HG03575 (cell line): ENCODE results near the gene ZGPAT.
"Not testable (repeated sequence)": the region's sequence is repeated elsewhere in the genome, so short reads cannot be mapped to it uniquely, and the experiment has no call there.

Experiments used
- ATAC-seq: cut with Tn5 transposase; IDR thresholded peaks from one replicate; pipeline ENCODE4 v1.9.1; 2021; ENCODE audit not compliant: unreplicated experiment, insufficient number of reproducible peaks, low FRiP score; ENCODE audit errors: extremely low read depth

The ZGPAT gene, protein sequence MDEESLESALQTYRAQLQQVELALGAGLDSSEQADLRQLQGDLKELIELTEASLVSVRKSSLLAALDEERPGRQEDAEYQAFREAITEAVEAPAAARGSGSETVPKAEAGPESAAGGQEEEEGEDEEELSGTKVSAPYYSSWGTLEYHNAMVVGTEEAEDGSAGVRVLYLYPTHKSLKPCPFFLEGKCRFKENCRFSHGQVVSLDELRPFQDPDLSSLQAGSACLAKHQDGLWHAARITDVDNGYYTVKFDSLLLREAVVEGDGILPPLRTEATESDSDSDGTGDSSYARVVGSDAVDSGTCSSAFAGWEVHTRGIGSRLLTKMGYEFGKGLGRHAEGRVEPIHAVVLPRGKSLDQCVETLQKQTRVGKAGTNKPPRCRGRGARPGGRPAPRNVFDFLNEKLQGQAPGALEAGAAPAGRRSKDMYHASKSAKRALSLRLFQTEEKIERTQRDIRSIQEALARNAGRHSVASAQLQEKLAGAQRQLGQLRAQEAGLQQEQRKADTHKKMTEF

GRCh38 chr20:63707558-63708300 lies at the start of gene ZGPAT, which contains the start of gene ARFRP1:
TSS of gene ZGPAT (plus strand) at chr20:63708039. CDS start at chr20:63708581, 542 bp downstream.
TSS of gene ARFRP1 (minus strand) at chr20:63707976. CDS start at chr20:63707091, 885 bp downstream.
- no peak for ATAC-seq

DNA sequence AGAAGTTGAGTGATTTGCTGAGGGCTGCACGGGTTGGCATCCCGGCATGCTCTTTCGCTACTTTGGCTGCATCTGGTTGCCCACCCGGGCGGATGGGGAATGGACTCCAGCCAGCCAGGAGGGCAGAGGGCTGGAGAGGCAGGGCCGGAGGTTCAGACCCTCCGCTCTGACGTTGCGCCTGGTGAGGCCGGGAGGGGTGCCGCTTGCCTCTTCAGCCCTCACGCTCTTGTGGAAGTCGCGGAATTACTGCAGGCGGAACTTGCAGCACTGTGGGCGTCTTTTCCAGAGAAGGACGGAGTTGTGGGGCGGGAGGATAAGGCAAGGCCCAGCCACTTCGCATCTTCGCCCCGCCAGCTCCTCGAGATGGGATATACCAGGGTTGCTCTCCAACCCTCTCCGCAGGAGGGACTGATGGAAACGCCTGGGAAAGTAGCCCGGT lies 49.1 kb upstream of the ZGPAT start:
- ATAC-seq = no peak

- no peak for ATAC-seq
Observed at GRCh38 chr20:63659370-63659769, 48.5 kb upstream of the ZGPAT start.

- not testable (repeated sequence) for ATAC-seq
Observed at GRCh38 chr20:63660174-63660573, 47.7 kb upstream of the ZGPAT start.

DNA sequence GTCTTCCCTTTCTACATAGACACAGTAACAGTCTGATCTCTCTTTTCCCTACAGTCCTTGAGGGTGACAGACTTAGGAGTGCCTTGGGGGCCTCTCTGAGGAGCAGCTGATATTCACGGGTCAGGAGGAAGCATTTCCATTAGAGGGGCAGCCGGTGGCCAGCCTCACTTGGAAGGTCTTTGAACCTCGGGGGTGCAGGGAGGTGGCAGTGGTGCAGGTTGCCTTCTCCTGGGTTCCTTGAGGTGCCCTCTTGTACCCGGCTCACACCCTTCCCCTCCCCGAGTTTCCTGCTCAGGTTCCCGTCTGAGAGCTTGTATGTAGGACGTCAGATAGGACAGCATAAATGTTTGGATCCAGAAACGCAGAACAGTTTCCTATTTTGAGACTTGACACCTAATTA lies 47.2 kb upstream of the ZGPAT start:
- no peak for ATAC-seq

DNA sequence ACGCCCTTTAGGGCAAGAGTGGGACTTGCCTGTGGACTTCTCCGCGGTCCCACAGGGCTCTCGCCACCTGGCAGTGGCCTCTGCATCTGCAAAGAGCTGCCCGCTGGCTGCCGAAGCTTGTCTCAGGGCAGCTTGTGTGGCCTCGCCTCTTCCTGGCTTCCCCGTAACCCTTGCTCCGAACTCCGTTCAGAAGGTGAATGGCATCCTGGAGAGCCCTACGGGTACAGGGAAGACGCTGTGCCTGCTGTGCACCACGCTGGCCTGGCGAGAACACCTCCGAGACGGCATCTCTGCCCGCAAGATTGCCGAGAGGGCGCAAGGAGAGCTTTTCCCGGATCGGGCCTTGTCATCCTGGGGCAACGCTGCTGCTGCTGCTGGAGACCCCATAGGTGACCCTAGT lies 46.7 kb upstream of the ZGPAT start:
- no peak for ATAC-seq

DNA sequence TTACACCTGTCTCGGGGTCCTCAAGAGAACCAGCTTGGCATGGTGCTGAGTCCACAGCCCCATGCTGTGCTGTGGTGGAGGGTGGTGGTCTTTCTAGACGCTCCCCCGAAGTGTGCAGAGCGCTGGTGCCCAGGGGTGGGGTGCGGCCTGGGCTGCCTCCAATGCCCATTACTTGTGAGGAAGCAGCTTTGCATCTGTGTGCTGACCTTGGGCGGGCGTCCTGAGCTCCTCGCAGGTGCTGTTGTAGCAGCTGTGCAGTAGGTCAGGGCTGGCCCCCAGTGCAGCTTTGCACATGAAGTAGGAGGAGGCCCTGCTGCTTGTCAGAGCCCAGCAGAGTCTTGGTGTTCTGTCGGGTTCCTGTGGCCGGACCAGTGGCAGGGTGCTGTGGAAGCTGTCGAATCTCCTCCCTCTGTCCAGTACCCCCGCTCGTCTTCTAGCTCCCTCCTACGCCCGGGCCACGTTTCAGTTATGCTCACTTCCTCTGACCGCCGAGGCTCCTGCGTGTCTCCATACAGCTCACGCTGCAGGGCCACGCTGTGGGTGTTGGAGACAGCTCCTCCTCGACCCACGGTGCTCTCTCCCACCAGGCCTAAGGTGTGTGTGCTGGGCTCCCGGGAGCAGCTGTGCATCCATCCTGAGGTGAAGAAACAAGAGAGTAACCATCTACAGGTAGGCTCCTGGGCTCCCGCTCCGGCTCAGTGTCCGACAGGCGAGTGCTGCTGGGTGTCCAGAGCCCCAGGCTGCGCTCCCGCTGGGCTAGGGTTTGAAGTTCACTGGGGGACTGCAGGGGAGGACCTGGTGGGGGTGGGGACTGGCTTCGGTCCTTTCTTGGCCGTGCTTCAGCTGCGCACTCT lies 45.7 kb upstream of the ZGPAT start:
- ATAC-seq = no peak

GRCh38 chr20:63662813-63663189 lies 45.0 kb upstream of the ZGPAT start:
- no peak for ATAC-seq

DNA sequence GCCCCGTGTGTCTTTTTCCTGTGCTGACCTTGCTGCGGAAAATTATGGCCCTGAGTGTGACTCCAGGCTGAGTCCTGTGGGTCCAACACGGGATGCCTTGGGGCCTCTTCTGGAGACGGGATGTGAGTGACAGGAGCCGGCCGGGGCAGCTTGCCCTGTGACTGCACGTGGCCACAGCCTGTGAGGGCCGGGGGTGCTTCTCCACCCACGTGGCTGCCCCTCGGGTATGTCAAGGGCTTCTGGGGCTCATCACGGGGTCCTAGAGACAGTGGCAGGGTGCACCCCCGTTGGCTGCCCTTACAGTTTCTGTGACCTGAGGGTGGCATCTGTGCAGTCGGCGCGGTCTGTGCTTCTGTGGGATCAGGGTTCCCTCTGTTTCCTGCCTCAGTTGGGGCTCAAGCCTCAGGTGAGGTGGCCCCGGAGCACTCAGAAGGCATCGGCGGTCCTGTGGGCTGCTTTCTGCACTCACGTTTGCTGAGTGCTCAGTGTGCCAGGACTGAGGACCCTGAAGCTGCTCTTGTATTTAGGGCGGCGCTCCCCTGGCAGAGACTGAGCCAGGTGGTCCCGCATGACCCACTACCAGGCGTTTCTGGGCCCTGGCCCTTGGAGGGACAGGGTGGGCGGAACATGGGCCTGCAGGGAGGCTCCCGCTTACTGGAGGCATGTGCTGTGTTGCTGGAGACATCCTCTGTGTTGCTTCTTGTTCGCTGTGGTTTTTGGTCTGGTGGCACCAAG lies 44.3 kb upstream of the ZGPAT start:
- no peak for ATAC-seq

DNA sequence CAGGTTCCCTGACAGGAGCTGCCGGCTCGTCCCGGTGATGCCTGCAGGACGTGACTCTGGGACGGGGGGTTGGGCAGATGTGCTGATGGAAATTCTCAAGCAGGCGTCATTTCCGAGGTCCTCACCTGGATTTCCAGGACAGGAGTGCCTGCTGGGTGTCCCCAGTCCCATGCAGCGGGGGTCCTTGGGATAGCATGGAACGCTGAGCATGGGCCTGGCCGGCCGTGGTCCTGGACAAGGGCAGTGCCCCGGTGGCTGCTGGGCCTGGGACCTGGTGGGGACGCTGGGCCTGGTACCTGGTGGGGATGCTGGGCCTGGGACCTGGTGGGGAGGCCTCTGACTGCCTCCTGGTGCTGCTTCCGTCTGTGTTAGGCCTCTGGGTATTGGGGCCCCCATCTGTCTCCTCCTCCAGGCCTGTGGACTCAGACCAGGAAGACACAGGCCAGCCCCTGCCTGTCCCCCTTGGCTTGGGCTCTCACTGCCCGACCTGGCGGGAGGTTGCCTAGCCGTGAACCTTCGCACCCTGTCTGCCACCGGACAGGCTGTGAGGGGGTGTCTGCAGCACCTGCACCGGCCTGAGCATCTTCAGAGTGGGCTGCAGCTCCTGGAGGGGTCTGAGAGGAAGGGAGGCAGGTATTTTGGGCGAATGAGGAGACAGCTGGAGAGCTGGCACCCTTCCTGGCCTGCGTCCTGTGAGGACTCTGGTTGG lies 43.5 kb upstream of the ZGPAT start:
- no peak for ATAC-seq

- no peak for ATAC-seq
Observed at GRCh38 chr20:63664861-63665594, 42.8 kb upstream of the ZGPAT start.

DNA sequence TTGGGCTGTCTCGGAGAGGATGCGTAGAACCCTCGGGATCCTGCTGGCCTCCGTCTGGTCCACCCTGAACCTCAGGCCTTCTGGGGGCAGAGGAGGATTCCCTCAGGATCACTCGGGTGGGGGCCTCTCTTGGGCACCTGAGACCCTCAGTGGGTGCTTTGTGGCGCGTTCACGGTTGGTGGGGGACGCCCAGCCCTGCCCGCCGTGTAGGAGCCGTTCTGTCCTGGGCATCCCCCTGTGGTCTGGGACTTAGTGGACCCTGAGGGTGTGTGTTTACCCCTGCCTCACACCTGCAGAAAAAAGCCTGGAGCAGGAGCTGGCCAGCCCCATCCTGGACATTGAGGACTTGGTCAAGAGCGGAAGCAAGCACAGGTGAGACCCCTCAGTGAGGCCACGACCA lies 42.1 kb upstream of the ZGPAT start:
- ATAC-seq = no peak

DNA sequence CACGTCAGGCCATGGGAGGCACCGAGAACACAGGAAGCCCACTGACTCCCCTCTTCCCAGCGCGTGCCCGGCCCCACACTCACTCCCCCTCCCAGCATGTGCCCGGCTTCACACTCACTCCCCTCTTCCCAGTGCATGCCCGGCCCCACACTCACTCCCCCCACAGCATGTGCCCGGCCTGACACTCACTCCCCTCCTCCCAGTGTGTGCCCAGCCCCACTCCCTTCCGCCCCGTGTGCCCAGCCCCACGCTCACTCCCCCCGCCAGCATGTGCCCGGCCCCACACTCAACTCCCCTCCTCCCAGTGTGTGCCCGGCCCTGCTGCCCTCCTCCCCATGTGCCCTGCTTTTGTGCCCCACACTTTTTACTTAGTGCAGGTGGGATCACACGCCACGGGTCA lies 40.0 kb upstream of the ZGPAT start:
- no peak for ATAC-seq

DNA sequence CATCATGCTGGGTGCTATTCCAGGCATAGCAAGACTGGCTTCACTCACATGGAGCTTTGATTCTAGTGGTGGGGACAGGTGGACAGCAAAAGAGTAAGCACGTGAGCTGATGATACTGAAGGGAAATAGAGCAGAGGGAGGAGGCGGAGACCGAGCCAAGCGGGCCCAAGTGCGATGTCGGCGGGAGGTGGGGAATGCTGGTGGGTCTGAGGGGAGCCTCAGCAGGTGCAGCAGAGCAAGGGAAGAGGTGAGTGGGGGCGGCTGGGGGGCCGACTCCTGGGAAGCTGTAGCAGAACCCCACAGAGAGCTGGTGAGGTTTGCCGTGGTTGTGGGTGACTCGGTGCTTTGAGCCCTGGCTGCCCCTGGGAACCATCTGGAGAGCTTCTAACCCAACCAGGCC lies 39.5 kb upstream of the ZGPAT start:
- no peak for ATAC-seq

GRCh38 chr20:63671695-63672094 lies 36.1 kb upstream of the ZGPAT start:
- ATAC-seq = not testable (repeated sequence)

DNA sequence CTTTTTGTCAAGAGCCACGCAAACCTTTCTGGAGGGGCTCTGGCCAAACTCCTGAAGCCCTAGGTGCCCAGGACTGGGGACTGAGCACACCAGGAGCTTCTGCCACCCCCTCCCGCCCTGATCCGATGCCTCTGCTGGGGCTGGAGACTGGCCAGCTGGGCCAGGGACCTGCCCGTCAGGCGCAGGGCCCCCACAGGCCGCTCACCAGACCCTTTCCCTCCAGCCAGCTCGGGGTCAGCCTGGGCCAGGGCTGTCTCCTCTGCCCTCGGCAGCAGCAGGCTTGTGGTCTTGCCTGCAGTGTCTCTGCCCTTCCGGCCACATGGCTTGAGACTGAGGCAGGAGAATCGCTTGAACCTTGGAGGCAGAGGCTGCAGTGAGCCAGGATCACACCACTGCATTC lies 35.2 kb upstream of the ZGPAT start:
- ATAC-seq = no peak

DNA sequence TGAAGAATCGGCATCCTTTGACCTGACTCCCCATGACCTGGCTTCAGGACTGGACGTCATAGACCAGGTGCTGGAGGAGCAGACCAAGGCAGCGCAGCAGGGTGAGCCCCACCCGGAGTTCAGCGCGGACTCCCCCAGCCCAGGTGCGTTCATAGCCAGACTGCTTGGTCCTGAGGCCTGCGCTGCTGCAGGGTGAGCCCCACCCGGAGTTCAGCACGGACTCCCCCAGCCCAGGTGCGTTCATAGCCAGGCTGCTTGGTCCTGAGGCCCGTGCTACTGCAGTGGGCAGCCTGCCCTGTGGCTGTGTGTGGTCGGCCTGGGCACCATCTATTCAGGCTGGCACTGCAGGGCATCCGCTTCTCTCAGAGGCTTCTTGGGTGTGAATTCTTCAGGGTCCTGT lies 33.9 kb upstream of the ZGPAT start:
- ATAC-seq = no peak
